ENCODE results near the gene CCL22.
"Not testable (repeated sequence)": the region's sequence is repeated elsewhere in the genome, so short reads cannot be mapped to it uniquely, and the experiment has no call there.

Gene CCL22

DNA sequence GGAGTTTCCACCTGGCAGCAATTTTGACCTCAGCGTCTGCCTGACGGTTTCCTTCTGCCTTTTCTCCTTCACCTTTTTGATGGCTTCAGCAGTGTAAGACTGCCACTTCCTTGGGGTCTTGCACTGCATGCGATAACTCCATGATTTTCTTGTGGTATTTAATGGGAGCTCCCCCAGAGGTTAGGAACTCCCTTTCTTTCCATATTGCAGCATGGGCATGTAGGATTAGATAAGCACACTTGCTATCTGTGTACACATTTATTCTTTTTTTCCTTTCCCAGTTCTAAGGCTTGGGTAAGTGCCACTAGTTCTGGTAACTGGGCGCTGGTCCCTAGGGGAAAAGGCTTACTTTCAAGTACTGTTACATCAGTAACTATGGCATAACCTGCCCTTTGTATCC lies 38.9 kb downstream of the CCL22 start:
- not testable (repeated sequence) for DNase-seq

DNA sequence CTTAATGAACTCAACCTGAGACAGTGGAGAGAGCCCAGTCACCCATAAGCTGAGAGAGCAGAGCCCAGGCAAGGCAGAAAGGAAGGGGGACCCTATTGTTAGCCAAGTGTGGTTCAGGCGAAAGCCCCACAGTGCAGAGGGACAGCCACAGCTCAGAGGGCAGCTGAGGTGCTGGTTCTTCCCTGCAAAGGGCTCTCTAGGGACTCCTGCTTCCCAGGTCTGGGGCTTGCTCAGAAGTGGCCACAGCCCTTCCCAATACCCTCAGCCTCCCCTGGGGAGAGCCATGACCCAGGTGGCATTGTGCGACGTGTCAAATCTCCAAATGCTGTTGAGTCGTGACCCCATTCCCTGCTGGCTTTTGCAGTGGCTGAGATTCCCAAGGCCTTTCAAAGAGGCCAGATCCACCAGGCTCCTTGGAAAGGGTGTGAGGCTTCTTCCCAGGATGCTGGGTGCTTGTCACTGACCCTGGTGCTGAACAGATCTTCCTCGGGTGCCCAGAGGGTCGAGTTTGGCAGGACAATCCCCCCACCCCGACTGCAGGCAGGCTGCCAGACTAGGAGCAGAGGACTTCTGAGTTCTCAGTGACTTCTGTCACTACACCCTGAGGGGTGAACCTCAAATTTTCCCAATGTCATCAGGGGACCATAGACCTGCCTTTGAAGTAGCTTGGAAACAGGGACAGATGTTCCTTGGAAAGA lies 43.5 kb downstream of the CCL22 start:
- DNase-seq: no peak

DNA sequence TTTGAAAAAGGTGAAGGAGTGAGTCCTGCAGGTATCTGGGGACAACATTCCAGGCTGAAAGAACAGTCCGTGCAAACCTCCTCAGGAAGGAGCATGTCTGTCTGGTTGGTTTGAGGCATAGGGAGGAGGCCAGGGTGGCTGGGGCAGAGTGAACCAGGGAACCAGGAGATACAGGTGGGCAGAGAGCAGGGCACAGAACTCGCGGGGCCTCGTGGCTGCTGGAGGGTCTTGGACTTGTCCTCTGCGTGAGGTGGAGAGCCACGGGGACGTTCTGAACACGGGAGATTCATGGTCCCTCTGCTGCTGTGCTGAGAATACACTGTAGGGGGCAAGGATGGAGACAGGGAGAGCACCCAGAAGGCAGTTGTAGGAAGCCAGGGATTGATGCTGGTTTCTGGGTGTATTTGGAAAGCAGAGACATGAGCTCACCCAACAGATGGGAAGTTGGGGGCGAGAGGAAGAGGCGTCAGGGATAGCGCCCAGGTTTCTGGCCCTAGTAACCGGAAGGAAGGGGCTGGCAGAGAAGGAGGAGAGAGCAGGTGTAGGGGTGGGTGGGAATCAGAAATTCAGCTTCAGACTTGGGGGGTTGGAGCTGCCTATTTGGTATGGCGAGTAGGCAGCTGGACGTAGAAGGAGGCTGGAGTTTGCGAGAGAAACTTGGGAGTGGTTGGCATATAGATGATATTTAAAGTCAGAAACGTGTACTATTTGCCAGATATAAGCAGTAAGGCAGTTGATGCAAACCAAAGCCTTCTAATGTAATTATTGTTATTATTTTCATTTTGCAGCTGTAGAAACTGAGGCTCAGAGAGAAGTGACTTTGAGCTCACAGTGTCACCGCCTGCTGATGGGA lies 45.6 kb downstream of the CCL22 start, which contains the start of gene CCL17:
TSS of gene CCL17 (plus strand) at position 803 of the 853 bp plus-strand sequence. CDS start 9,166 bp downstream, outside the sequence.
- DNase-seq: no peak

DNA sequence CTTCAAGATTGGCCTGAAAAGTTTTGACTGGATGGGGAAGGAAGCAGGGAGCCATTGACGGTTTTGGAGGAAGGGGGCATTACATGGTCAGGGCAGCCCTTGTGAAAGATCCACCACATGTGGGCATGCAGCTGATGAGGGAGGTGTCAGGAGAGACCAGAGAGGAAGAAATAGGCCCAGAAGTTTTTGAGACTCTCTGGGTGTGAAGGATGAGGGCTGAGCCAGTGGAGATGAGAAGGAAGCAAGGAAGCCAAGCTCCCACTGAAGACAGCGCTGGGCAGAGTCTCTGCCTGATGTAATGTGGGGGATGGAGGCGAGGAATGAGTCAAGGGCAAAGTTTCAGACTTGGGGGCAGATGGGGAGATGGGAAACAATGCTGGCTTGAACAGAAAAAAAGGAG lies 46.5 kb downstream of the CCL22 start:
- DNase-seq: no peak

DNA sequence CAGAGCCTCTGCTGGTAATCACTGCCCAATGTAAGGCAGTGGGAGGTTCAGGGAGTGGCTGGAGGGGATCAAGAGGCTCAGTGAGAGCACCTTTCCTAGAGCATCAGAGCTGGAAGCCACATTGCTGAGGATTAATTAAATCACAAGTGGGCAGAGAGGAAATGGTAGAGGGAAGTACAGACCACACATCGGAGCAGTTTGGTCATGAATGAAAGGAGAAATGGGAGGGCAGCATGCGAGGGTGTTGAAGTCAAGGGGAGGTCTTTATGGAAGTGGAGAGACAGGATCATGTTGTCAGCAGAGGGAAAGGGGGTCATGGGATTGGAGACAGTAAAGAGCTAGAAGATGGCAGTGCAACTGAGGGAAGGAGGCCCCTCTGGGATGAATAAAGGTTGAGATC lies 48.3 kb downstream of the CCL22 start:
- no peak for DNase-seq

DNA sequence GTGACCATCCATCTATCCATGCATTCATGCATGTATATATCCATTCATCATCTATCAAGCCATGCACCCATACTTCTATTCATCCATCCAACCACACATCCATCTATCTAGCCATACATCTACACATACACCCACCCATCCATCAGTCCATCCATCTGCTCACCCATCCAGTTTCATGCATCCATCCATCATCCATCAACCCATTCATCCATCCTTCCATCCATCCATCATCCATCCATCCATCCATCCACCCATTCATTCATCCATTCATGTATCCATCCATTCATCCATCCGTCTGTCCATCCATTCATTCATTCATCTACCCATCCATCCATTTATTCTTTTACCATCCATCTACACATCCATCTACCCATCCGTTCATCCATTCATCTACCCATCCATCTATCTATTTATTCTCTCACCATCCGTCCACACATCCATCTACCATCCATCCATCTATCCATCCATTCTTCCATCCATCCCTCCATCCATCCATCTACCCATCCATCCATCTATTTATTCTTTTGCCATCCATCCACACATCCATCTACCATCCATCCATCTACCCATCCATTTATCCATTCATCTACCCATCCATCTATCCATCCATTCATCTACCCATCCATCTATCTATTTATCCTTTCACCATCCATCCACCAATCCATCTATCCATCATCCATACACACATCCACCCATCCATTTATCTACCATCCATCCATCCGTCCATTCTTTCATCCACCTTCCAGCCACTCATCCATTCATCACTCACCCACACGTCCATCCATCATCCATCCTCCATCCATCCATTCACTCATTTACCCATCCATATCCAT lies 49.2 kb downstream of the CCL22 start:
- DNase-seq: no peak

DNA sequence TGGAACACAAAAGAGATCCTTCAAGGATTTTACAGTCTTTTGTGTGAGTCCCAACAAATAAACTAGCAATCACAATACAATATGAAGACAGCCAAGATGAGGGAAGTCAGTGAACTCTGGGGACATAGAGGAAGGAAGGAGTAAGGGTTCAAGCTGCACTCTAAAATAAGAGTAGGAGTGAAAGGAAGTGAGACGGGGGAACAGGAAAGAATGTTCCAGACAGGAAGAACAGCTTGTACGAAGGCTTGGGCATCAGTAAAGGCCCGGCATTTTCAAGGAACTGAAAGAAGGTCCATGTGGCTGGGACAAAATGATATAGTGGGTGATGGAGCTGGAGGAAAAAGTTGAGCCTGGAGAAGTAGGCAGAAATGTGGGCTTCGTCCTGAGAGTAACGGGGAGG lies 50.5 kb downstream of the CCL22 start:
- no peak for DNase-seq

DNA sequence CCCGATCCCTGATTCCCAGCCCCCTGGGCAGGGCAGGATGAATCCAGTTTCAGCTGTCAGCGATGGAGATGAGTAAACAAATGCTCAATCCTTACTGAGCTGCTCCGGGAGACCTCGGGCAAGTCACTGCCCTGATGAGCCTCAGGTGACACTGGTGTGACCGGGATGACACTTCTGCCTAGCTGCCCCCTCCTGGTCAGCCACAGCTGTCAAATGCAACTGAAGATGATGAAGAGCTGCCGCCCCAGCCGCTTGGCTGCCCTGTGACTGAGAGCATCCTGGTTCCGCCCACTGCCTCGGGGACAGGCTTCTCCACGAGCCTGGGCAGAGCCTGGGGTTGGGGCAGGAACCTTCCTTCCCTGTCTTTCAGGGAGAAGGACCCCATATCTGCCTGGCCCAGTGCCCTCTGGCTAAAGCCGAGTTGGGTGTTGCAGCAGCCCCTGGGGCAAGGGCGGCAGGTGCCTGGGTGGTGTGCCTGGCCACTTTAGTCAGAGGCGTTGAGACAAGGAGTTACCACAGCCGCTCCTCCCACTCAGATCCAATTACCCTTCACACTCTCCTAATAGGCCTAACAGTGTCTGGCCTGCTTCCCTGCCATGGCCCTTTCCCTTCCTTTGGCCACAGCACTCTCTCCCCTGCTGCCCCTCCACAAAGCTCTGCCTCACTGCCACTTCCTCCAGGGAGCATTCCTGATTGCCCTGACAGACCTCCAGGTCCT lies 51.4 kb downstream of the CCL22 start:
- DNase-seq: no peak

DNA sequence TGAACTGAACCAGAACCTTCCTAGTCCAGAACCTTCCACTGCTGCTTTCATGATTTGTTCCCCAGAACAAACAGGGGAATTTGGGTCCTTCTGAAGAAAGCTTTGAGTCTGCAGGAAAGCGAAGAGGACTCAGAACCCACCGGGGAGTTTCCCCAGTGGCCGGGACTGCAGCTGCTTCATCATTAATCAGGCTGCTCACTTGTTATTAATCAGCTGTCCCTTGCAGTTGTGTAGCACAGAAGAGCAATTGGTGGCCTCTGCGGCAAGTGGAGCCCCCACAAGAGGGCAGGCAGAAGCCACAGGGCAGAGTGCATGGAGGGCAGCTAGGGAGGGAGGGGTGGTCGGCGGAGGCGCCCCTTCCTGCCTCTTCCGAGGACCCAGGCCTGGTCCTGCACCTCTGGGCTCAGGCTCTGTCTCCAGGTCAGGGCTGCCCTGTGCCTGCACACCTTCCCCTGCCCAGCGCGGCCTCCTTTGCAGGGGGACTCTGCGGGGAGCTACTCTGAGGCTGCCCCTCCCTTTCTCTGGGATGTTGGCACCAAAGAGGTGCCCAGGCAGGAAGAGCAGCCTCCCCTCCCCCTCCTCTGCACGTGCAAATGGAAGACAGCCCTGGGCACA lies 52.9 kb downstream of the CCL22 start:
- DNase-seq: no peak

DNA sequence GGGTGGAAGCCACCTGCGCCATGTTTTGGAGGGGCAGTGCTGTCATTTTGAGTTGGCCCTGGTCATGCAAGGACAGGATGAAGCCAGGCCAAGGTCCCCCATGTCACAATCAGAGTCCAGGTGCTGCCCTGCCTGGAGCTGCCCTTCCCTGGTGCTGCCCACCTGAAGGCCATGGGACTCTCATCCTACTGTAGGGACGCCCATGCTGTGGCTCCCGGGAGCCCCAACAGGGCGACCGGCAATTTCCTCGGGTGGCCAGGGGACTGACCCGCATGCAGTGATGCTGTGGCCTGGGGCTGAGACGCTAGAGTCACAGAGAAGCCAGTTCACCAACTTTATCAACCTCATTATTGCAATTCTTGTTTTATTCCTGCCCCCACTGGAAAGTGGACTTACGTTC lies 54.0 kb downstream of the CCL22 start:
- DNase-seq: no peak

DNA sequence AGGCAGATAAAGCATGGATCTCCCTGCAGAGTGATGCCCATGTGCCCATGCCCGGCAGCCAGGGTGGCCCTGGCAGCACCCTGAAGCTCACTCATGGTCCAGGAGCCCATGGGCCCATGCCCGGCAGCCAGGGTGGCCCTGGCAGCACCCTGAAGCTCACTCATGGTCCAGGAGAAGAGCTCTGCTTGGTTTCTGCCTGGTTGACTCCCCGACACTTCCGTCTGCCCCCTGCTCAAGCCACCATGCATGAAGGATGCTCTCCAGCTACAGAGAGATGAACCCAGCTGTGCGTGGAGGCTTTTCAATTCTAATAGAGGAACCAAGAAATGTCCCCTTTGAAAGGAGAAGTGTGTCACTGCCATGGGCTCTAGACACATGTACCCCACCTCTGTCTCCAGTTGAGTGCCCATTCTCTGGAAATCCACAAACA lies 54.7 kb downstream of the CCL22 start:
- DNase-seq: no peak

DNA sequence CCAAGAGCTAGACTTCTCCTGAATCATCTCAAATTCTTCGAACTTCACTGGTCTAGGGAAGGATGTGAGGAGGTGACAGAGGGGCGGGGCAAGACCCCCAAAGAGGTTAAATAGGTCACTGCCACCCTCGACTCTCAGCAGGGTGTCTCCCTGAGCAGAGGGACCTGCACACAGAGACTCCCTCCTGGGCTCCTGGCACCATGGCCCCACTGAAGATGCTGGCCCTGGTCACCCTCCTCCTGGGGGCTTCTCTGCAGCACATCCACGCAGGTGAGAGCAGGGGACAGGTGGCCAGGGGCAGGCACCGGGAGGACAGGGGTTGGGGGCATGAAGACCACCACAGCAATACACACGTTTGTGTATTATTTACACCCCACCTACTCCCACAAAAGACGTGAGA lies 55.1 kb downstream of the CCL22 start:
- no peak for DNase-seq

Measured in NCI-H1048 (cell line).